Activated CD4-positive, alpha-beta T cell treated with anti-CD3 and anti-CD28 coated beads, Interleukin-2, amount 50 U/mL, for 24 hours (primary cell): Measurements from ENCODE around the gene ATG9A.
"Not testable (repeated sequence)": the region's sequence is repeated elsewhere in the genome, so short reads cannot be mapped to it uniquely, and the experiment has no call there.

Source experiments
- DNase-seq, 2 donors: peaks; one replicate each; pipeline ENCODE4 v3.0.0-alpha.2; 2020; ENCODE audit warnings: low read depth in 1 of 2, low spot score in 1 of 2

ATG9A gene, protein sequence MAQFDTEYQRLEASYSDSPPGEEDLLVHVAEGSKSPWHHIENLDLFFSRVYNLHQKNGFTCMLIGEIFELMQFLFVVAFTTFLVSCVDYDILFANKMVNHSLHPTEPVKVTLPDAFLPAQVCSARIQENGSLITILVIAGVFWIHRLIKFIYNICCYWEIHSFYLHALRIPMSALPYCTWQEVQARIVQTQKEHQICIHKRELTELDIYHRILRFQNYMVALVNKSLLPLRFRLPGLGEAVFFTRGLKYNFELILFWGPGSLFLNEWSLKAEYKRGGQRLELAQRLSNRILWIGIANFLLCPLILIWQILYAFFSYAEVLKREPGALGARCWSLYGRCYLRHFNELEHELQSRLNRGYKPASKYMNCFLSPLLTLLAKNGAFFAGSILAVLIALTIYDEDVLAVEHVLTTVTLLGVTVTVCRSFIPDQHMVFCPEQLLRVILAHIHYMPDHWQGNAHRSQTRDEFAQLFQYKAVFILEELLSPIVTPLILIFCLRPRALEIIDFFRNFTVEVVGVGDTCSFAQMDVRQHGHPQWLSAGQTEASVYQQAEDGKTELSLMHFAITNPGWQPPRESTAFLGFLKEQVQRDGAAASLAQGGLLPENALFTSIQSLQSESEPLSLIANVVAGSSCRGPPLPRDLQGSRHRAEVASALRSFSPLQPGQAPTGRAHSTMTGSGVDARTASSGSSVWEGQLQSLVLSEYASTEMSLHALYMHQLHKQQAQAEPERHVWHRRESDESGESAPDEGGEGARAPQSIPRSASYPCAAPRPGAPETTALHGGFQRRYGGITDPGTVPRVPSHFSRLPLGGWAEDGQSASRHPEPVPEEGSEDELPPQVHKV

DNA sequence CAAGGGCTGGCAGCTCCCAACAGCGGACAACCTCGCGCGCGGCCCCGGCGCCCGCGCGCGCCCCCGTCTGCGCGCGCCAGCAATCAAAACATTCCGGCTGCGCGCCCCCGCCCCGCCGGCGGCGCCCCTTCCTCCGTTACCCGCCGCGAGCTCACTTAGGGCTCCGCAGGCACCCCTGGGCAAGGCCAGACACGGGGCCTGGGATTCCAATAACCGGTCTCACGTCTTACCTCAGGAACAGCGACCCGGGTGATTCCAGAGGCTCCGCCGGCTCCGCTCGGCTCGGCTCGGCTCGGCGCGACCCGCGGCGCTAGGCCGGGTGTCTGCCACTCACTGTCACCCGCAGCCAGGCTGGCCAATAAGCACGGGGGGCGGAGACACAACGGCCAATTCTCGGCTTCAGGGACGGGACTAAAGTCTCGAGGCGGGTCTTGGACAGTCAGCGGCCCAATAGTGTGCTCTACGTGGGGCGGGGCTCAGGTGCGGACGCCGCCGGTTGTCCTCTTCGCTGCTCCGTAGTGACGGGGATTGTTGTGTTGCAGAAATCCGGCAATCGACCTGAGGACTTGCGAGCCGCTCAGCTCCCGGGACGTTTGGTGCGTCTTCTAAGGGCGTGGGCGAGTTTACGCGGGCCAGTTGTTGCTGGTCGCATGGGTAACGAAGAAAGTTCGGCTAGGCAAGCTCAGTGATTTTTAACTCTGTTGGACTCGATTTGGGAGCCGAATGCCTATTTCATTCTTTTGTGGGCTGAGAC lies at the start of gene ATG9A, which contains the start of gene ANKZF1:
ATG9A (minus strand) TSS at position 332 of the 754 bp plus-strand sequence. CDS start 1,612 bp downstream, outside the sequence.
ANKZF1 (plus strand) TSS at position 502 of the 754 bp plus-strand sequence. CDS start 452 bp downstream, outside the sequence.
- DNase-seq = peak; percentile 90 to 99

DNA sequence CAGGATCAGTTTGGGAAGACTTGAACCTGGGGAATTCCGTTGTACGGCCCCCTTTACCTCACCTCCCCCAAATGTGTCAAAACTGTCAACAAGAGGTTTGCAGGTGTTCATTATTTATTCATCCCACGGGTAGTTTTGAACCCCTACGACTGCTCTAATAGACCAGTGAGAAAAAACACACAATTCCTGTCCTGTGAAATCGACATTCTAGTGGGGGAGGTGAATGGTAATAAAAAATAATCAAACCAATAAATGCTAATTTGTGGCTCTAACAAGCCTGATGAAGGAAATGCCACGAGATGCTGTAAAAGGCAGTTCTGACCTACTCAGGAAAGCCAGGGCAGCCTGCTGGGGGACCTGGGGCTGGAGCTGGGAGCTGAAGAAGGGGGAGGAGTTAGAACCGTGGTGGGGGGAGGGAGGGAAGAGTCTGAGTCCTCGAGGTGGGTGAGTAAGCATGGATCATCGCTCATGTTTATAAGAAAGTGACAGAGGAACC lies 49.3 kb upstream of the ATG9A start:
- DNase-seq = no peak

DNA sequence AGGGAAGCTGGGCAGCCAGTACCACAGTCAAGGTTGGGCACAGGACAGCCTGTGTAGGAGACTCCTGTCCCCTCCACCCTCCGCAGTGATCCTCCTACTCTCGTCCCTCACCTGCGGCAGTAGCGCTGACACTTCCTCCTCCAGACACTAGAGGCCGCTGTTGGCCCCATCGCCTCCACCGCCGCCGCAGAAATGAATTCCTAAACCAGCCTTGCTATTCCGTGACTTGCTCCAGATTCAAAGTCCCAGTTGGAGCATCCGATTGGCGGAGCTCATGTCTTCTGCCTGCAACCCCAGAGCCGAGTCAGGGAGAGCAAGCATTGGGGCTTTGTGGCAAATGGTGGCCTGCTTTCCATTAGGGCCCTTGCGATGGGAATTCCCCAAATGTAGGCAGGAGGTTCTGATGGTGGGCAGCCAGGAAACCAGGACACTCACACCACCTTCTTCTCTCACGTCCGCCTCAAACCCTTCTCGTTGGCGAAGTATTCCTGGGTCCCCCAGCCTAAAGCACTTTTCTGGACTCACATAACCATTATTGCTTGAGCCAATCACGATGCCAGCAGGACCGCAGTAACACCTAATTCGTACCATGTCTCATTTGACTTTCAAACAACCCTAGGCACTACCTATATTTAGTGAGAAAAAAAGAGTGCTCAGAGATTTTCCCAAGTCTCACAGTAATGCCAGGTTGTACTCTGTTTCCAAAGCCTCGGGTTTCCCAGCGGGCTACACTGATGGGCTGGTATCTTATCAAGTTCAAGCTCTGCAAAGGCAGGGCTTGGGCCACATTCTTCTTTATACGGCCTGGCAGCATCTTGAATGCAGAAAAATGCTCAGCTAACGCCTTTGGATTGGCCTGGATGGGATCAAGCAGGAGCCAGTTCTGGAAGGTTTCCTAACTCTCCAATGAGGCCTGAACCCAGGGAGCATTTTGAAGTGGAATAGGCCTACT lies 48.5 kb upstream of the ATG9A start:
- DNase-seq = peak; percentile 70

DNA sequence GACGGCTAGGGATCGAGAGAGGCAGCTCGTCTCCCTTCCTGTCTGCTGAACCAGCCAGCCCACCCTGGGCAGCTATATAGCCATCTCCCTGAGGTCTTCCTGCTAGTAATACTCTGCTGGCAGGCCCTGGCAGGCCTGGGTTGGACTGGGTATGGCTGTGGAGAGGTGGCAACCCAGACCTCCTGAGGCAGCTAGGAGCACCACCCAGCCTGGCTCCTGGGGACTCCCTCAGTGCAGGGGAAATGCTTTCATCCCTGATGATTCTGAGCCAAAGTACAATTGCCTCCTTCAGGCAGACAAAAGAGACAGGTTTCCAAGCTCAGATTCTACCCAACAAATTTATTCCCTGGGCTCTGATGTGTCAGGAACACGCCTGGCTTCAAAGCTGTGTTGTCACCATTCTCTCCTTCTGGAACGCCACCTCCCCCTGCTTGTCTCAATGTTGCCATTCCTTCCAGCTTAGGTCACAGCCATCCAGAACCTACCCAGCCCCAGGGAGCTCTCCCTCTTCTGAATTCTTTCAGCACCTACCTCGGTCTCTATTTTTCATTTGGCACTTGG lies 45.0 kb upstream of the ATG9A start:
- no peak for DNase-seq

DNA sequence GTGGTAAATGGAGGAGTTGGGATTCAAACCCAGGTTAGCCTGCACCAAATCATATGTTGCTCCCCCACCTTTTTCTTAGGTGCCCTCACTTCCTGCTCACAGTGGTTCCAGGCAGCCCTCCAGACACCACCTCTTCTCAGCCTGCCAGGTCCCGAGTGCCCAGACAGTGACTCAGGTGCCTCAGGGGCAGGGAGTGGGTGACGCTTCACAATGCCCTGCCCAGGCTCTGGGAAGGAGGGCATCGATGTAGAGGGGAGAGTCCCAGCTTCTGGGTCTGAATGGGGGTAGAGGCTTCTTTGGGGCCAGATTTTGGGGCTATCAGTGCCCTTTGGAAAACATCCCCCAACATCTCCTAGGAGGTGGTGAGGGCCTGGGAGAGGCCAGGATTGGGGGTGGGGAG lies 44.5 kb upstream of the ATG9A start:
- DNase-seq = no peak

DNA sequence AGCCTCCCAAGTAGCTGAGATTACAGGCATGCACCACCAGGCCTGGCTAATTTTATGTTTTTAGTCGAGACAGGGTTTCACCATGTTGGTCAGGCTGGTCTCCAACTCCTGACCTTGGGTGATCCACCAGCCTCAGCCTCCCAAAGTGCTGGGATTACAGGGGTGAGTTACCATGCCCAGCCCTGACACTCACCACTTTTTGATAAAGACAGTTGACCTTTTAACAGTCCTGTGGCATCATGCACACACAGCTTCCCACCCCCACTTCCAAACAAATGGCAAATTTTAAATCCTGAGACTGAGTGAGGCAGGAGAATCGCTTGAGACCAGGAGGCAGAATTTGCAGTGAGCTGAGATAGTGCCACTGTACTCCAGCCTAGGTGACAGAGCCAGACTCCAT lies 43.6 kb upstream of the ATG9A start:
- DNase-seq = no peak

DNA sequence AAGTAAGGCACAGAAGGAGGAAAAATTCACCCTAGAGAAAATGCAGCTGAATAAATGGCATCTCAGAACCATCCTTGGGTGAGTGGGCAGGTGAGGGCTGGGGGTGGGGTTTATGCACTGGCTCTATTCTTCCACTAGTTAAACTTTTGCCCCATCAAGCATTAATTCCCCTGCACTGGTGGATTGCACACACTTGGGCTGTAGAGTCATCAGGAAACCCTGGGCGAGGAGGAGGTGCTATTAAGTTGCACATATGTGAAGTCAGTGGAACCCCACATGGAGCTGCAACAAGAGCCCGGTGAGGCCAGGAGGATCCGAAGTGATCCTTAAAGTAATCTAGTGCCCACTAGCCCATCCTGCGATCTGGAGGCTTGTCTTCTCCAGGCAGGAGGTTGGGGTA lies 42.9 kb upstream of the ATG9A start:
- no peak for DNase-seq

DNA sequence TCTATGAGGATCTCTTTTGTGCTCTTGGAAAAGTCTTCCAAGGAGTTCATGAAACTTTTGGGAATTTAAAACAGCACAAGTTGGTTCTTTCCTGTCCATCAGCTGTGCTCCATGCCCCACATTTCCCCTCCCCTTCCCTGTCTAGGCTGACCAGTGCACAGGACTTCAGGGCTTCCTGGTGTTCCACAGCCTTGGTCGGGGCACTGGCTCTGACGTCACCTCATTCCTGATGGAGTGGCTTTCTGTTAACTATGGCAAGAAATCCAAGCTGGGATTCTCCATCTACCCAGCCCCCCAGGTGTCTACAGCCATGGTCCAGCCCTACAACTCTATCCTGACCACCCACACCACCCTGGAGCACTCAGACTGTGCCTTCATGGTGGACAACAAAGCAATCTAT lies 41.6 kb upstream of the ATG9A start:
- DNase-seq = no peak

DNA sequence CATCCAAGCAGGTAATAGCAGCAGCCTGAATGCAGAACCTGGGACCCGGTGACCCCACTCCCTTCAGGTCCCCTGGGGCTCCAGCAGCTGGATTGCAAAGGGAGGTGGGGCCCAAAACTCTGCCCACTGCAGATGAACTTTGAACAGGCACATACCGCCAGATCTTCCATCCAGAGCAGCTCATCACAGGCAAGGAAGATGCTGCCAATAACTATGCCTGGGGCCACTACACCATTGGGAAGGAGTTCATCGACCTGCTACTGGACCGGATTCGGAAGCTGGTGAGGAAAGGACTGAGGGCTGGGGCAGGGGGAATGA lies 40.6 kb upstream of the ATG9A start:
- no peak for DNase-seq

DNA sequence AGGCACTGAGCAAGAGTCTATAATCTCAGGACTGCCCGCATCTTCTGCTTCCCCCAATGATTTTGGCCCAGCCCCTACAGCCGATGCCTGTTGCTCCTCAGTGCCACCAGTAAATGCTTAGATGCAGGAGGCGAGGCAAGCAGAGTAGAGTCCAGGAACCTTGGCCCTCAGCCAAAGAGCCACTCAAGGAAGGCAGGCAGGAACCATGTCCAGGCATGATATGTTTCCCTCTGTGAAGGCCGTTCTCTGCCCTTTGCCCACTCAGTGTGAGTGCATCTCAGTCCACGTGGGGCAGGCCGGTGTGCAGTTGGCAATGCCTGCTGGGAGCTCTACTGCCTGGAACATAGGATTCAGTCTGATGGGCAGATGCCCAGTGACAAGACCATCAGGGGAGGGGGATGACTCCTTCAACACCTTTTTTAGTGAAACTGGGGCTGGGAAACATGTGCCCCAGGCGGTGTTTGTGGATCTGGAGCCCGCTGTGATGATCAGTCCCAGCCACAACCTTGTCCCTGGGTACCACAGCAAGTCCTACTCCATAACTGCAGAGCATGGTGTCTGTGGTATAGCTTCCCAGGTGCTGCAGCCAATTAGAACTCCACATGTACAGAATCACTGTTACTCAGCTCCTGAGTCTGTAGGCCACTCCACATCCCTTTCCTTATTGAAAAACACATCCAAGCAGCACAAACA lies 40.1 kb upstream of the ATG9A start:
- no peak for DNase-seq

DNA sequence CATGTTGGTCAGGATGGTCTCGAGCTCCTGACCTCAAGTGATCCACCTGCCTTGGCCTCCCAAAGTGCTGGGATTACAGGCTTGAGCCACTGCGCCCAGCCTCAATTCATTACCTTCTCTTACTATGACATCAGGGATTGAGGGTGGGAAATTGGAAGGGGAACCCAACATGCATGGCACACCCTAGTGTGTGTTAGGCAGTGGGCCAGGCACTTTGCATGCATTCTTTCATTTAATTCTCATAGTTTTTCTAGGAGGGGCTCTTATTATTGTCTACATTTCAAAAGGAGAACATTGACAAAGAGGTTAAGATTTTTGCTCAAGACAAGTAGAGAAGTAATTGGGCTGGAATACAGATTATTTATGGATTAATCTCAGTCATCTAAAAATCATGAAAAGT lies 38.9 kb upstream of the ATG9A start:
- DNase-seq = no peak

DNA sequence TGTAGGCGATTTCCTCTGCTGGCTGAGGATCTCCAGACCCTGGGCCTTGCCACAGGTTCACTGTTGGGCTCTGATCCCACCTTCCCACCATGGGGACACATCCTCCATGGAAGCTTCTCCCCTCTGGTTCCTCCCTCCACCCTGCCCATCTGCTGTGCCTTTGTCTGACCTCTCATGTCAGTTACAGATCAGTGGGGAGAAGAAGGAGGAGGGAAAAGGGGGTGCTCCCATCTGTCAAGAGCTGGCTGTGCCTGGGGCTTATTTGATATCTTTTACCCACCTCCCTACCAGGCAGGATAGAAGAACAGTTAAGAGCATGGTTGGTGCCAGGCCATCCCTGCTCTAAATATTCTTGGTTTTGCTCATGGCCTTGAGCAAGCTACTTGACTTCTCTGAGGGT lies 37.5 kb upstream of the ATG9A start:
- DNase-seq = no peak

DNA sequence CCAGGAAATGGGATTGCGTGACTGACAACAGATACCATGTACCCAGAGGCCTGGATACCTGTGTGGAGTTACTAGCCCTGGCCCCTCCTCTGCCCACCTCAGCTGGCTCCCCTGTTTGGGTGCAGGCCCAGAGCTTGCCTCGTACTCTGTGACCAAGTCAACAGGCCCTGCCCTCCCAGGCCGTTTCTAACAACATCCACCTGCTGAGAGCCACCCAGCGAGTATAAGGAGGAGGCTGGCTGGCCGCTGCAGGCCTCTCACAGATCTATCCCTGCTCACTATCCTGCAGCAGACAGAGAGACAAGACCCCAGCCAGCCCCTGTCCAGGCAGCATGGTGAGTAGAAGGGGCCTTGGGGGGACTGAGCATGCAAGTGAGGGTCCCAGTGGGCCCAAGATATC lies 36.8 kb upstream of the ATG9A start:
- no peak for DNase-seq

DNA sequence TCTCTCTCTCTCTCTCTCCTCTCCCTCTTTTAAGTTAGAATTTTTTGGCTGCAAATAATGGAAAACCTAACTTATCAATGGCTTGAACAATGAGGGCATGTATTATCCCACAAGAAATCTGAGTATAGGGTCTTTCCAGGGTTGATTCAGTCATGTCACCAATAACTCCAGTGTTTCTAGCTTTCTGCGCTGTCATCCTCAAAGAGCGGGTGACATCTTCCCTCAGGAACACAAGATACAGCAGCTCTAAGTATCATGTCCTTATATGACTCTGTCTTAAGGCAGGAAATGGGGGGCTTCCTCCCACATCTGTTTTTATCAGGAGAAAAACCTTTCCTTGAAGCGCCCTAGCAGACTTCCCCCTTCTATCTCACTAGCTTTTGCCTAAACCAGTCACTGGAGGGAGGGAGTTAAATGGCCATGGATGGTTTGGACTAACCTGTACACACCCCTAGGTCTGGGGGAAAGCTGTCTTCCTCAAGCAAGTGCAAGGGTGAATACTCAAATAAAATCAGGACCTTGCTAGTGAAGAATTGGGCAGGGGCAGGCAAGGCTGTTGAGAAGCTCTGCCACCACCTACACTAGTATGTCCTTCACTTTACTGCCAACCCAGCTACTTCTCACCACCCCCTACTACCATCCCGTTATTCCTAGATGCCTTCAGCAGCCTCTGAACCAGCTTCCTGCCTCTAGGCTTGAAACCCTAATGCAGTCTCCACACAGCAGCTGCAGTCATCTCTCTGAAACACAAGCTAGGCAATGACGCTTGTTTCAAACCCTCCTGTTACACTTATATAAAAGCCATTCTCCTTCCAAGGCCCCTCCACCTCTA lies 31.8 kb upstream of the ATG9A start:
- no peak for DNase-seq

DNA sequence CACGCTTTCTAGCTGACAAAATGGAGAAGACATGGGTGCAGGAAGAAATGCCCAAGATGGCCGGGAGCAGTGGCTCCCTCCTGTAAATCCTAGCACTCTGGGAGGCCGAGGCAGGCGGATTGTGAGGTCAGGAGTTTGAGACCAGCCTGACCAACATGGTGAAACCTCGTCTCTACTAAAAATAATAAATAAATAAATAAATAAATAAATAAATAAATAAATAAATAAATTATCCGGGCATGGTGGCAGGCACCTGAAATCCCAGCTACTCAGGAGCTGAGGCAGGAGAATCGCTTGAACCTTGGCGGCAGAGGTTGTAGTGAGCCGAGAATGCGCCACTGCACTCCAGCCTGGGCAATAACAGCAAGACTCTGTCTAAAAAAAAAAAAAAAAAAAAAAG lies 29.5 kb upstream of the ATG9A start:
- DNase-seq = not testable (repeated sequence)

DNA sequence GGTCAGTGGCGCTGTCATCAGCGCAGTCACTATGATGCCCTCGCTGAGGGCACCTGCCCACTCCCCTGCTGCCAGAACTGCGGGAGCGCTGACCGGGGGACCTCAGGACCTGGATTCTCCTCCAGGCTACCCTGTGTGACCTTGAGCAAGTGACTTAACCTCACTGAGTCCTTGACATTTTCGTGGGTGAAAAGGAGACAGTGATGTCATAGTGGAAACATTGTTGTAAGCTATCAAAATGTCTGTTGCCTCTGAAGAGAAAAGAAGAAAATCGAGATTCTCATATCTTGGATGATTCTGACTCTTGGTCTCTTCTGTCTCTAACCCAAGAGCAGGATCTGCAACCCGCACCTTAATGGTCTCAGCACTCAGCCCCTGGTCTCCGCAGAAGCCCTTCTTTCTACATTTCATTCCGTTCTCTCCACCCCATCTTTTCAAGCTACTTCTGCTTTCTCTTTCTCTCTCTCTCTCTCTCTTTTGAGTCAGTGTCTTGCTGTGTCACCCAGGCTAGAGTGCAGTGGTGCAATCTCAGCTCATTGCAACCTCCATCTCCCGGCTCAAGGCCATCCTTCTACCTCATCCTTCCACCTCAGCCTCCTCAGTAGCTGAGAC lies 25.3 kb upstream of the ATG9A start:
- DNase-seq = peak; percentile 34 to 37

DNA sequence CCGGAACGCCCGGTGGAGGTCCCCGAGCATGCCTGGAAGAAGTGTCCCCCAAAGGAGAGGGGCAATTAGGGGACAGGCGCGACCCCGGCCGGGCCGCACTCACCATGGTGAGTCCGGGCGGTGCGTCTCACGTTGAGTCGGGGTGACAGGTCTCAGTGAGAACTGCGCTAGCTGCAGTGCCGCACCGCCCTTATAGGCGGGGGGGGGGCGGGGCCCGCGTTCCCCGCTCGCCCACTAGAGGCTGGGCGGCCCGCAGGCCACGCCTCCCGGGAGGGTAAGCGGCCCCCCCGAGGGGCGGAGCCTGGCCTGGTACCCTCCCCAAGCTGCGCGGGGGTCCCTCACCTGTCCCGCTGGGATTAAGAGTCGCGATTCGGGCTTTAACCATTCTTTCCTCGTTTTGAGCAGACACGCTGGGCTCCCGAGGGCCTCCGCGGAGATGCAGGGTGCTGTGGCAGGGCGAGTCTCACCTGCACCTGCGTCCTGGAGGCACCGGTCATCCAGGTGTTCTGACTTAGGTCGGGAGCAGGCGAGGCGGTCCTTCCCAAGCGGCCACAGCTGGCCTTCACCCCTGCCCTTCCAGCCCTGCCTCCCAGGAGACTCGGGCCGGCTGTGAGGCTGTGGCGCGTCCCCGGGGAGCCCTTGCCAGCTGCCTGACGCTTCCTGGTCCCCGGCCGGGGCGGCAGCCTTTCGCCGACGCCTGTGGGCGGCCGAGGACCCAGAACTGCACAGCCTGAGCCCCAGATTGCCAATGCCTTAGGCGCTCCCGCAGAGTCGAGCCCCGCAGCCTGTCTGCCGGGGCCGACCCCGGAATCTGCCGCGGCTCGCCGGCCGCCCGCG lies 24.5 kb upstream of the ATG9A start, which contains the start of gene TUBA4A:
TUBA4A (minus strand) TSS at position 166 of the 837 bp plus-strand sequence; CDS start at position 106, 60 bp downstream.
- DNase-seq = peak; percentile 77 to 86
